ENCODE measurements around the gene TIMP3.

TIMP3 gene

GRCh38 chr22:32780726-32781310 is 20.7 kb upstream of the TIMP3 start:
- in situ Hi-C loops (cut with HindIII; ENCODE audit: low pct_ligation_motif_present, low sequenced_read_pairs): loop anchor here (25.0 kb wide), 1 partner anchor 119 kb away; no protein-coding TSS in a partner anchor
- DNase-seq: no peak
- Histone ChIP-seq H3K4me3 (ENCODE audit: low read depth, low read length) (no peak overlapping the region), H3K36me3 (replicated peaks) (no peaks in the 10 kb centered on the region), H3K27me3 (replicated peaks) (no peaks in the 10 kb centered on the region), H3K27ac (no peak overlapping the region)
- no peak for TF ChIP-seq CTCF (IDR thresholded peaks at IDR 0.05; ENCODE audit: low read depth, low read length, missing control alignments)

DNA sequence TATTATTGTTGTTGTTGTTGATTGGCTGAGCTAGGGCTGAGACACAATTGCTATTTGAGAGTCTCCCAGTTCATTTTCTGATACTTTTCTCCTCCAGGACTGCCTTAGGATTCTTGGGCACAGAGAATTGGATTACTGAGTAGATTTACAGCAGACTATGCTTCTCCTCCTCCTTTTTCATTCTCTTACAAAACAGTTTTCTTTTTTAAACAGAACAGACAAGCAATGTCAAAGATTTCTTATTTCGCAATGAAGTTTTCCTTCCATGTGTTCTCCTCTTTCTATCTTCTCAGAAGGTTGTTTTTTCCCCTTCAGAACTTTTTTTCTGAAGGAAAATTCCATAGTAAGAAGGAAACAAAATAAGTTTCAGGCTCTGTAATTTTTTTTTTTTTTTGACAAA is 19.8 kb upstream of the TIMP3 start:
- no peaks in the 10 kb centered on the region for H3K27me3 ChIP-seq (replicated peaks)
- no peaks in the 10 kb centered on the region for H3K36me3 ChIP-seq (replicated peaks)
- no peak for DNase-seq
- TF ChIP-seq CTCF (IDR thresholded peaks at IDR 0.05; ENCODE audit: low read depth, low read length, missing control alignments): no peak
- H3K27ac ChIP-seq: no peak overlapping the region
- no peak overlapping the region for H3K4me3 ChIP-seq (ENCODE audit: low read depth, low read length)
- in situ Hi-C loops (cut with HindIII; ENCODE audit: low pct_ligation_motif_present, low sequenced_read_pairs): loop anchor here (25.0 kb wide), 1 partner anchor 119 kb away; no protein-coding TSS in a partner anchor

DNA sequence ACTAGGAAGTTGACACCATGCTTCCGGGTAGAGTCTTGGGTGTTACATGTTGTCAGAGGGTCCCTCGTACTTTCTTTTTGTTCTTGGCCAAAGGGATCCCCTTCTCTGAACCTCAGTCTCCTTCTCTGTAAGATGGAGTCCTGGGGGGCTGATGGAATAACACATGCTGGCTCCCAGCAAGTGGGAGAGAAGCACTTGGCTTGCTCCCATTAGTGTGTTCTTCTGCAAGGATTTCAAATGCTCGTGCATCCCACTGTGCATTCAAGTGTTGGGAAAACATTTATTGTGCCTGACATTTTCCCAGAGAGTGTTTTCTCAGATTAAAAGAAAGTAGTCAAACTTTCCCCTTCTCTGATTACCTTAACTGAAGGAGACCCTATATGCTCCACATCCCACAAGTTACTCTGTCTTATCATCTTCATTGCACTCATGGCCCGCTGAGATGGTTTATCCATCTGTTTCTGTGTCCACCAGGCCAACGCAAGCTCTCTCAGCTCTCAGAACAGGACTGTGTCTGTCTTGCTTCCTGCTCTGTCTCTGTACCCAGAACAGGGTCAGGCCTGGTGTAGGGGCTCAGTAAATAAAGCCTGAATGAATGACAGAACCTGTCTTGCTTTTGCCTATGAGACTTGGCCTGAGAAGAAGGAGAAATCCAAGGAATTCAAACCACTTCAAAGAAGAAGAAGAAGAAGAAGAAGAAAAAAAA is 16.0 kb upstream of the TIMP3 start:
- H3K36me3 ChIP-seq (replicated peaks): no peaks in the 10 kb centered on the region
- H3K27ac ChIP-seq: no peak overlapping the region
- in situ Hi-C loops (cut with HindIII; ENCODE audit: low pct_ligation_motif_present, low sequenced_read_pairs): loop anchor here (25.0 kb wide), 1 partner anchor 123 kb away; no protein-coding TSS in a partner anchor
- no peak overlapping the region for H3K4me3 ChIP-seq (ENCODE audit: low read depth, low read length)
- DNase-seq: no peak
- H3K27me3 ChIP-seq (replicated peaks): no peaks in the 10 kb centered on the region
- TF ChIP-seq CTCF (IDR thresholded peaks at IDR 0.05; ENCODE audit: low read depth, low read length, missing control alignments): no peak

DNA sequence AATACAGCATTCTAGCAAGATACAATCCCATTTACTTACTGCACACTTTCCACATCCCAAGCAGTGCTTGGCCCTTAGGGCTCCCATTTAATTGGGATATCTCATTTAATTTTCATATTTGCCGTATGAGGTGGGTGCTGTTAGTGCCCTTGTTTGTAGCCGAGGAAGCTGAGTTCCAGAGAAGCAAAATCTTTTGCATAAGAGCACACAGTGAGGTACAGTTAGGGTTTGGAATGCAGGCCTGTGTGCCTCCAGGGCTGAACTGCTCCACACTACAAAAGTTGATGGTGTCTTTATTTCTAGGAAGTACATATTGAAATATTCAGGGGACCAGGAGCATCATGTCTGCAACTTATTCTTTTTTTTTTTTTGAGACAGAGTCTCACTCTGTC is 15.5 kb upstream of the TIMP3 start:
- Histone ChIP-seq H3K36me3 (replicated peaks) (no peaks in the 10 kb centered on the region), H3K27me3 (replicated peaks) (no peaks in the 10 kb centered on the region), H3K4me3 (ENCODE audit: low read depth, low read length) (no peak overlapping the region), H3K27ac (no peak overlapping the region)
- in situ Hi-C loops (cut with HindIII; ENCODE audit: low pct_ligation_motif_present, low sequenced_read_pairs): loop anchor here (25.0 kb wide), 1 partner anchor 124 kb away; no protein-coding TSS in a partner anchor
- no peak for TF ChIP-seq CTCF (IDR thresholded peaks at IDR 0.05; ENCODE audit: low read depth, low read length, missing control alignments)
- DNase-seq: no peak

- in situ Hi-C loops (cut with HindIII; ENCODE audit: low pct_ligation_motif_present, low sequenced_read_pairs): loop anchor here (25.0 kb wide), 1 partner anchor 127 kb away; no protein-coding TSS in a partner anchor
- no peak for TF ChIP-seq CTCF (IDR thresholded peaks at IDR 0.05; ENCODE audit: low read depth, low read length, missing control alignments)
- Histone ChIP-seq H3K27ac (no peak overlapping the region), H3K4me3 (ENCODE audit: low read depth, low read length) (no peak overlapping the region), H3K27me3 (replicated peaks) (no peaks in the 10 kb centered on the region), H3K36me3 (replicated peaks) (no peaks in the 10 kb centered on the region)
- DNase-seq: no peak
Measured at GRCh38 chr22:32788904-32789624, 12.4 kb upstream of the TIMP3 start.
